Testis (tissue), 2 donors: ENCODE data around the gene SERTAD2.

ENCODE experiments used
- POLR2A ChIP-seq: fragments of 450-650 bp; IDR thresholded peaks from one replicate; pipeline ENCODE4 v1.6.1; 2017; ENCODE audit warnings: antibody characterized with exemption, mild to moderate bottlenecking, moderate library complexity
- TF ChIP-seq, protein P1 (sequence below), 3 experiments: fragments of 450-650 bp in 2 of 3; fragments of 200-600 bp in 1 of 3; sonication (generic) in 1 of 3; IDR thresholded peaks; one replicate each; pipeline ENCODE4 v1.5.1; 2016 to 2019; ENCODE audit warnings: antibody characterized with exemption in 3 of 3, mild to moderate bottlenecking in 2 of 3, moderate library complexity in 1 of 3

DNA sequence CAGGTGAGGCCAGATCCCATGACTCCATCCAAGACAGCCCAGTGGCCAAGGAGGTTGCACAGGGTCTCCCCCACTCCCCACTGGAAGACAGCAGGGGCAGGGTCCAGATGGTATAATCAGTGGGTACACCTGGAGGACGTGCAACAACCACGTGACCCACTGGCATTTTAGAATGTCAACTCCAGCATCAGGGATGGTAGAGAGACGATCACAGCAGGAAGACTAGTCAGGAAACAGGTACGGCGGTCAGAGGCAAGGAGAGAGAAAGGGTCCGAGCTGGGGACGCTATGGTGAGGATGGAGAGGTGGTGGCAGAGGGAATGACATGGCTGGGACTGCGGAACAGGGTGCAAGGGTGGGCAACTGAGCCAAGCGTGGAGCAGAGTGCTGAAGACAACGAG, 23.0 kb downstream of the SERTAD2 start:
- no peak for TF ChIP-seq POLR2A
- TF ChIP-seq, protein P1, sequence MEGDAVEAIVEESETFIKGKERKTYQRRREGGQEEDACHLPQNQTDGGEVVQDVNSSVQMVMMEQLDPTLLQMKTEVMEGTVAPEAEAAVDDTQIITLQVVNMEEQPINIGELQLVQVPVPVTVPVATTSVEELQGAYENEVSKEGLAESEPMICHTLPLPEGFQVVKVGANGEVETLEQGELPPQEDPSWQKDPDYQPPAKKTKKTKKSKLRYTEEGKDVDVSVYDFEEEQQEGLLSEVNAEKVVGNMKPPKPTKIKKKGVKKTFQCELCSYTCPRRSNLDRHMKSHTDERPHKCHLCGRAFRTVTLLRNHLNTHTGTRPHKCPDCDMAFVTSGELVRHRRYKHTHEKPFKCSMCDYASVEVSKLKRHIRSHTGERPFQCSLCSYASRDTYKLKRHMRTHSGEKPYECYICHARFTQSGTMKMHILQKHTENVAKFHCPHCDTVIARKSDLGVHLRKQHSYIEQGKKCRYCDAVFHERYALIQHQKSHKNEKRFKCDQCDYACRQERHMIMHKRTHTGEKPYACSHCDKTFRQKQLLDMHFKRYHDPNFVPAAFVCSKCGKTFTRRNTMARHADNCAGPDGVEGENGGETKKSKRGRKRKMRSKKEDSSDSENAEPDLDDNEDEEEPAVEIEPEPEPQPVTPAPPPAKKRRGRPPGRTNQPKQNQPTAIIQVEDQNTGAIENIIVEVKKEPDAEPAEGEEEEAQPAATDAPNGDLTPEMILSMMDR (IDR thresholded peaks at IDR 0.05), result no peak
